NK-92 treated with Interleukin-12 subunit alpha and Interleukin-12 subunit beta, amount 100 ng/mL, for 24 hours (cell line): ENCODE measurements around the gene MAN1A1.
"Not testable (repeated sequence)": the region's sequence is repeated elsewhere in the genome, so short reads cannot be mapped to it uniquely, and the experiment has no call there.

ENCODE experiments used
- DNase-seq: peaks from one replicate; lab custom pipeline; 2025; lab: John Stamatoyannopoulos, UW

Gene MAN1A1

GRCh38 chr6:119171088-119171841 lies 178.3 kb downstream of the MAN1A1 start:
- no peak for DNase-seq

GRCh38 chr6:119170447-119171087 lies 179.0 kb downstream of the MAN1A1 start:
- no peak for DNase-seq

DNA sequence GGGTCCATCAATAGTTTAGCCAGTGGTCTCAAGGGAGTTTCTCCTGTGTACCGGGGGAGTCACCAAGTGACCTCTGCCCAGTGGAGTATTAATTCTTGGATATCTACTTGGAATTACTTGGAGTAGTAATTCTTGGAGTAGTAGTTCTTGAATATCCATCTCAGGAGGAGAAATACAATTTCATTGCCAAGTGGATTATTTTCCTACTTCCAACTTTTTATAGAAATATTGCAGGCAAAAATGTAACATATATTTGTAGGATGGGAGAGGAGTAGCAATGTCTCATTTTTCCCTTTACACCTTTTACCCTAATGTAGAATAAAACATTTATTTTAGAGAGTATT lies 179.5 kb downstream of the MAN1A1 start:
- DNase-seq = no peak

GRCh38 chr6:119169355-119169754 lies 180.2 kb downstream of the MAN1A1 start:
- not testable (repeated sequence) for DNase-seq

GRCh38 chr6:119166024-119166784 lies 183.4 kb downstream of the MAN1A1 start:
- DNase-seq = no peak

DNA sequence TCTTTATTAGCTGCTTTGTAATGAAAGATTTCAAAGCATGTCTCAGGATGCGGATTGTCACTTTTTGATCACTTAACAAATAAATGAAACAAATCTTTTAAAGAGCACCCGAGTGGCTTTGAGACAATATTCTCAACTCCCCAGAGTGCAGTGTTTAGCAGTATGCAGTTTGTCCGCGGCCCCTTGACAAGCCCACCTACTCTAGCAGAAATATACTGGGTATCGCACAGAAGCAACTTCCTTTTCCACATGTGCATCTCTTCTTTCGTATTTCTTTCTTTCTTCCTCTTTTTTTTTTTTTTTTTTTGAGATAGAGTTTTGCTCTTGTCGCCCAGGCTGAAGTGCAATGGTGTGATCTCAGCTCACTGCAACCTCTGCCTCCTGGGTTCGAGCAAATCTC lies 186.6 kb downstream of the MAN1A1 start:
- DNase-seq = no peak

DNA sequence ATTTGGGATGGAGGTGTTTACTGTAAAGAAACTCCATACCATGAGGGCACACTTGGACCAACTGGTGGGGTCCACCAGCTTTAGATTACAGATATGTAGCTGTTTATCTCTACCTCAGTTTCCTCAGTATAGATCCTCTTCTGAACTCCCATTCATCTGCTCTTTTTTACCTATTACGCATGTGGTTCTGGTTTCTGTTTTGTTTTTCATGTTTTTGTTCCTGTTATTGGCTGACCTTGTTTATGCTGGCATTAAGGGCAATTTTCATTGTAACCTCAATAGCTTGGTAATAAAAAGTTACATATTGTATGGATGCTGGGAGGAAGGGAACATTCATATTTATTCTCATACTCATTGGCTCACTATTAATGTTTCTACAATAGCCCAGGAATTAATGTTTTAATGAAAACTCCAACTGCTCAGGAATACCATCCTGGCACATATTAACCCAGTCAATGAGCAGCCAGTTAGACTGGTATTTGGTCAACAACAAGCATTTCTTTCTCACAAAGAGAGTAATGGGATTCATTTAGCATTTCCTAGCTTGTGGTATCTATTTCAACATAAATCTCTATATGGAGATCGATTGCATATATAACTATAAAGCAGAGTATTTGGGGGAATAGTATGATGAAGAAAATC lies 187.3 kb downstream of the MAN1A1 start:
- no peak for DNase-seq

- no peak for DNase-seq
Observed at GRCh38 chr6:119161438-119161837, 188.1 kb downstream of the MAN1A1 start.

DNA sequence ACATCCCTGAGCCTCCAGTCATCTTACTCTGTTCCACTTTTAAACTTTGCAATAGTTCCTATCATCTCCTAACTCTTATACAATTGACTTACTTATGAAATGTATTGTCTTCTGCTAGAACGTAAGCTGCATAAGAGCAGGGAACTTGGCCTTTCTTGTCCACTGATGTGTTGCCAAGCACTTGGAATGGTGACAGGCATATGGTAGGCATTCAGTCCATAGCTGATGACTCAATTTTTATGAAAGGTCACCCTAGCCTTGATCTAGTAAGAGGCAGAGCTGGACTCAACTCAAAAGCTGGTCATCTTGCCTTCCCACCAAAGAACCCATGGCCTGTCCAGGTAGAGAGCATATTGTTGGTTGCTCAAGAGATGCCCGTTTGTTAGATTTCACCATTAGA lies 188.7 kb downstream of the MAN1A1 start:
- no peak for DNase-seq

DNA sequence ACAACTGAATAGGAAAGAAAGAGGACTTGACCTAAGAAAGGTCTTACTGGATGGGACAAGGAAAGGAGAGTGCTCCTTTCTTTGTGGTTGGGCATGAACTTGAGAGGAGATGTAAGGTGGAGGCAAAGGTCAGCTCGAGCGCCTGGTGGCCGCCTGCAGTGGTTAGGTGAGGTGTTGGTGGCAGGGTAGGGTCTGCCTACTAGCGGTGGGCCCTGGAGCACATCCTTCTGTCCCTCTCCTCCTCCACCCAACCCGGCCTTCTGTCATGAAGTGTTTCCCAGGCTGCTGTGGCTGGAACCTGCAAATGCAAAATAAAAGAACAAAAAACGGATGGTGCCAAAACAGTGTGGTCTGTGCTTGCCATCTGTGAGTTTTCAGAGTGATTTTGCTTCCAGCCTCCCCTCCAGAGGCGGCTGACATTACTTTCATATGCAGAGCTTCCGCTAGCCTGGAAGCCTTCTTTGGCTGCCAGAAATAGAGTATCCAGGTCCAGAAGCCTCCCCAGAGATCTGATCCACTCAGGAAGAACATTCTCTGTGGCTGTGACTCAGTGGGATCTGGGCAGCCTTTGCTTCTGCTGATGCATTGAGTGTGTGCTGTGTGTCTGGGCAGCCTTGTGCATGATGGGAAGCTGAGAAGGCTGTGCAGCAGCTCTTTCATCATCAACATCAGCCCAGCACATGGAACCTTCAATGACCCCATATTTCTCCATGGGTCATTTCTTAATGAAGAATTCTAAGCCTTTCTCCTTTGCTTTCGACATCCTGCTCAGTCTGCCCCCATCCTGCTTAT lies 191.3 kb downstream of the MAN1A1 start:
- DNase-seq = no peak

GRCh38 chr6:119157506-119157815 lies 192.1 kb downstream of the MAN1A1 start:
- DNase-seq = no peak

DNA sequence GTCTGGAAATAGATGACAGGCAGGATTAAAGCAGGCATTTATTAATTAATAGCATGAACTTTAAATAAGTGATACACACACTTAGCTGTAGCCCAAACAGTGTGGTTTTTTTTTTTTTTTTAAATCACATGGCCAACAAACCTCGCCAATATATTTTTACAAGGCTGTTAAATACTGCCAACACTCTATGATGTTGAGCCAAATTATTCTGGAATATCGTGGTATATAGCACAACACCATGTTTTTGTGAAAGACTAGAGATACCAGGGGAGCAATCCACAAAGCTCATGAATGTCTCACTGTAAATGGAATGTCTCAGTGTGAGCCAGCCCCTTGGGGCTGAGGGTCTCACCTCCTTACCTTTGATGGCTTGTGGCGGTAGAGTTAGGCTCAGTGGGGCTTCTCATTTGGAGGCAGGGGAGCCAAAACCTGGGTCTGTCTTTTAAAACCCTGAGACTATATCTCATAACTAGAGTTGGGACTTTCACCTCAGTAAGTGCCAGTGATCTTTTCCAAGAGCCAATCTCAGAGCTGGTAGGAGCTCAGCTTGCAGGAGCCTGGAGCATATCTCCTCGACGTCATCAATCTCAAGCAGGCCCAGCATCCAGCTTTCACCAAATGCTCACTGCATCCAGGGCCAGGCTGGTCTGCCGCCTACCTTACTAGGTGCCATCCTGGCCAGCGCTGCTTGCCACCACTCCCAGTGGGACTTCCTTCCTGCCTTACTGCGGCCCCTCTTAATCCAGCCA lies 192.6 kb downstream of the MAN1A1 start:
- no peak for DNase-seq

- not testable (repeated sequence) for DNase-seq
Observed at GRCh38 chr6:119156082-119156481, 193.5 kb downstream of the MAN1A1 start.

DNA sequence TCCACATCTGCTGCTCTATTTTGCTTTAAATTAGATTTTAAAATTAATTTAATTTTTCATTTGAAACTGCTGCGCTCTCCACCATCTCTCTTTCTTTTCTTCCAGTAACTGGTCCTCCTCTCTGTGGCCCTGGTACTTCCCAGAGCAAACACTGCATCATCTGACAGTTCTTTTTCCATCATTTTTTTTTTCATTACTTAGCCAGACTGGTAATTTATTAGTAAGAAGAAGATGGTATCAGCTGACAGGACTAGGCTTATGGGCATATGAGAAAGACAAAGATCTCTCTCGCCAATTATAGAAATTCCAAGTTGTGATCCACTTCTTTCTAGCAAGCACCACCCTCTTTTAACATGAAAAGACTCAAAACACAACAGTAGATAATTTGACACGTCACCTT lies 197.4 kb downstream of the MAN1A1 start:
- no peak for DNase-seq

GRCh38 chr6:119148825-119149525 lies 200.6 kb downstream of the MAN1A1 start:
- DNase-seq = no peak

DNA sequence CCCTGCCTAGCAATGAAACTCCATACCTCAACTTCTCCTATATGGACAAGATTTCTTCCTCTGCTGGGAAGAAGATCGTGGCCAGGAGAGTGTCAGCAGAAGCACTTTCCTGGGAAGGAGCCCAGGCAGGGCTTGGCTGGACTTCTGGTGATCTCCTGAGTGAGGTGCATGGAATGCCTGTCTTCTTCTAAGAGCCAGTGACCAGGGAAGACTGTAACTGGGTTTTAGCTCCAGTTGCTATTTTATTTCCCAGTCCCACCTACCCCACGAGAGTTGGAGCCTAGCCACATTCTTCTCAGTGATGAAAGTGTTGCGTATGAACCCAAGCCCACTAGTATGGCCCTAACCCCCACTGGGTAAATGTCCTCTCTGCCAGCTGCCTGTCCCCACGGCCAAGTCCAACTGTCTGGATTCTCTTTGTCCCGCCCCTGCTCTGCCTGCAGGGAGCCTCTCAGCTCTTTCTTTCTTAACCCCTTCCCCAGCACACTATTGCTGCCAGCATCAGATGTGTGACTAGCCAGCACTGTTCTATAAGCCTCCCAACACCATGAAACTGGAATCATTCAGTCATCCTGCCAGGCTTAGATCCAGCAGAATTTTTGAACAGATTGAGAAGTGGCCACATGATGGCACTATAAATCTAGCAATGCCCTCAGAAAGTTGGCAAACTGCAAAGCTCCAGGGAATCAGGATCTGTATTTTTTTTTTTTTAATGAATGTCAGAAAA lies 201.3 kb downstream of the MAN1A1 start:
- no peak for DNase-seq

GRCh38 chr6:119147101-119148053 lies 202.2 kb downstream of the MAN1A1 start:
- peak; percentile 73 for DNase-seq

GRCh38 chr6:119145111-119145510 lies 204.4 kb downstream of the MAN1A1 start:
- no peak for DNase-seq

- DNase-seq = no peak
Observed at GRCh38 chr6:119142637-119143036, 206.9 kb downstream of the MAN1A1 start.
